ENCODE data around the gene COX8C.

- TF ChIP-seq CTCF (IDR thresholded peaks at IDR 0.05) (no peak), POLR2A (IDR thresholded peaks at IDR 0.05) (no peak), EP300 (IDR thresholded peaks at IDR 0.05) (no peak), POLR2AphosphoS5 (IDR thresholded peaks at IDR 0.05) (no peak)
Observed at GRCh38 chr14:93316716-93317115, 30.3 kb upstream of the COX8C start.

All from upper lobe of left lung (tissue), 4 donors.